Ectodermal cell (in vitro differentiated cells): ENCODE measurements around the gene LRRC8B.

Source experiments
- H3K27ac ChIP-seq: 2 replicates; pipeline ENCODE4 v1.7.0; 2013; ENCODE audit warnings: mild to moderate bottlenecking, low read depth, low read length; ENCODE audit not compliant: insufficient read depth, poor library complexity, severe bottlenecking
- H3K27me3 ChIP-seq: 2 replicates; pipeline ENCODE4 v1.7.0; 2013; ENCODE audit warnings: mild to moderate bottlenecking, low read length; ENCODE audit not compliant: insufficient read depth, control insufficient read depth, poor library complexity, severe bottlenecking
- H3K36me3 ChIP-seq: one replicate; pipeline ENCODE4 v1.7.0; 2013; ENCODE audit warnings: low read length; ENCODE audit not compliant: control insufficient read depth, insufficient read depth
- H3K4me1 ChIP-seq: one replicate; pipeline ENCODE4 v1.7.0; 2013; ENCODE audit warnings: low read length; ENCODE audit not compliant: control insufficient read depth, insufficient read depth
- H3K4me3 ChIP-seq: 2 replicates; pipeline ENCODE4 v1.7.0; 2013; ENCODE audit warnings: low read depth, low read length, control low read depth; ENCODE audit not compliant: insufficient read depth
- H3K9me3 ChIP-seq: 2 replicates; pipeline ENCODE4 v1.7.0; 2013; ENCODE audit warnings: mild to moderate bottlenecking, low read length, moderate library complexity; ENCODE audit not compliant: control insufficient read depth
- WGBS, 2 experiments: methylation state at CpG; one replicate each; pipeline ENCODE4 v1.1.7; 2013; ENCODE audit warnings: missing lambda C conversion rate in 2 of 2; 5-methylcytosine and 5-hydroxymethylcytosine counted together

LRRC8B gene

DNA sequence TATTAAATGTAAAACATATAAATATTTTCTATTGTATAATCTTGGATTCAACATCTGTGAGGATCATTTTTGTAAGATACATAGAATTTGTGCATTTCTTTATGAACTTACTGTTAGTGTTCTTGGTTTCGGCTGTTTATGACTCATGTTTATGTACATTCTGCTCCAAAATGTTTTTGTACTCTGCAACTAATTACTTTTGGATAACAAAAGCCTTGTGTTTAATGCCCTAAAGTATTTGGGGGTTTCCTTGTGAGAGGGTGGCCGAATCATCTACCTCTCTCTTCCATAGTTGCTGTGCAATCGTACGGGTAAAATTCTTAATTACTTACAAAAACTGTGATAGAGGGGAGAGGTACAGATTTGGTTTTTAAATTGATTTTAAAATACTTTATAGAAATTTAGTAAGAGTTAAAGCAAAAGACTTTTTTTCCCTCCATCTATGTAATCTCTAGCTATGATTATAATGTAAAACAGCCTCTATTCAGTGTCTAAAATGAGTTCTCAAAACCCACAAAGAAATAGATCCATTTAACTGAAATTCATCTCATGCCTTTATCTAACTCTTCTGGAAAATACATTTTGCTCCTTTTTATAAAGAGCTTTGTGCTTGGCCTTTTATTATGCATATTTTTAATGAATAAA lies 69.6 kb downstream of the LRRC8B start:
- Histone ChIP-seq H3K36me3 (no peaks in the 10 kb centered on the region), H3K27me3 (no peaks in the 10 kb centered on the region), H3K9me3 (no peaks in the 10 kb centered on the region), H3K4me3 (no peak overlapping the region), H3K4me1 (no peaks in the 10 kb centered on the region), H3K27ac (no peak overlapping the region)
- WGBS, 2 experiments: 88 to 91% methylated on average over 1 to 4 of the region's 4 CpGs

GRCh38 chr1:89596698-89597097 lies 72.1 kb downstream of the LRRC8B start:
- H3K4me3 ChIP-seq: no peak overlapping the region
- H3K4me1 ChIP-seq: no peaks in the 10 kb centered on the region
- no peaks in the 10 kb centered on the region for H3K9me3 ChIP-seq
- no peaks in the 10 kb centered on the region for H3K36me3 ChIP-seq
- WGBS, 2 experiments: 75 to 95% methylated on average over 1 to 2 of the region's 2 CpGs
- no peak overlapping the region for H3K27ac ChIP-seq
- H3K27me3 ChIP-seq: no peaks in the 10 kb centered on the region

GRCh38 chr1:89598450-89599331 lies 74.1 kb downstream of the LRRC8B start:
- Histone ChIP-seq H3K4me1 (no peaks in the 10 kb centered on the region), H3K27me3 (no peaks in the 10 kb centered on the region), H3K36me3 (no peaks in the 10 kb centered on the region), H3K4me3 (no peak overlapping the region), H3K27ac (no peak overlapping the region), H3K9me3 (no peaks in the 10 kb centered on the region)
- 52 to 56% methylated on average over 5 of the region's 5 CpGs for WGBS, 2 experiments

GRCh38 chr1:89599332-89599630 lies 74.7 kb downstream of the LRRC8B start:
- Histone ChIP-seq H3K4me3 (no peak overlapping the region), H3K36me3 (no peaks in the 10 kb centered on the region), H3K27ac (no peak overlapping the region), H3K9me3 (no peaks in the 10 kb centered on the region), H3K4me1 (no peaks in the 10 kb centered on the region), H3K27me3 (no peaks in the 10 kb centered on the region)
- WGBS, 2 experiments: 87 to 89% methylated on average over 2 of the region's 2 CpGs

DNA sequence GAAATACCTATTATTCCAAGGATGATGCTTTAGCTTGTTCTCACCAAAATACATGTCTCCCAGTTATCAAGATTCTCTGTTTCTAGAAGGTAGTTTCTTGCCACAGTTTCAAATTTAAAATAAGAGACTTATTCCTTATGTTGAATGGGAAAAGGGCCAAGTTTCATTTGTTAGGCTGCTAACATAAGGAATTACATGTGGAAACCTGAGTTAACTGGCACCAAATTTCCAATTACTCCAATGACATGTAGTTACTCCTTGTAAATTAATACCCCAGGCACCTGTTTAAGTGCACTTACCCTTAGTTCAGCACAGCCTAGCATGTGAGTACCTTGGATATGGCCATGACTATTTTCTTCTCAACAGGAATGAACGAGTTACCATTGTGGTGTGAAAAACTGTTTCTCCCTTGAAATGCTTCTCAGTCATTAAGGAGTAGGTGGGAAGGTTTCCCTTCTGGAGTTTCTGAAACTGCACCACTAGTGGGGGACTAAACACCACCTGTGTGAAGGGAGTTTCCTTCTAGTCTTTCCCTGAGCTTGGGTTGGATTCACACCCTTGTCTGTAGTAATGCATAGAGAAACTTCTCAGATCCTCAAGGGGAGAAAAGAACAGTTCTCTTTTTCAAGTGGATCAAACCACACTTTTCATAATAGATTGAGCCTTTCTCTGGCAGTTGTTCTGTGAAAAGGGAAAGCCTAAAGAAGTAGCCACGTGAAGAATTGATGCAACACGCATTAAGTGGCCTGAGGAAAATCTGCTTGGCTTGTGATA lies 76.0 kb downstream of the LRRC8B start:
- H3K27me3 ChIP-seq: no peaks in the 10 kb centered on the region
- no peaks in the 10 kb centered on the region for H3K9me3 ChIP-seq
- H3K27ac ChIP-seq: no peak overlapping the region
- H3K36me3 ChIP-seq: no peaks in the 10 kb centered on the region
- WGBS, 2 experiments: 91 to 94% methylated on average over 3 of the region's 3 CpGs
- no peaks in the 10 kb centered on the region for H3K4me1 ChIP-seq
- H3K4me3 ChIP-seq: no peak overlapping the region

DNA sequence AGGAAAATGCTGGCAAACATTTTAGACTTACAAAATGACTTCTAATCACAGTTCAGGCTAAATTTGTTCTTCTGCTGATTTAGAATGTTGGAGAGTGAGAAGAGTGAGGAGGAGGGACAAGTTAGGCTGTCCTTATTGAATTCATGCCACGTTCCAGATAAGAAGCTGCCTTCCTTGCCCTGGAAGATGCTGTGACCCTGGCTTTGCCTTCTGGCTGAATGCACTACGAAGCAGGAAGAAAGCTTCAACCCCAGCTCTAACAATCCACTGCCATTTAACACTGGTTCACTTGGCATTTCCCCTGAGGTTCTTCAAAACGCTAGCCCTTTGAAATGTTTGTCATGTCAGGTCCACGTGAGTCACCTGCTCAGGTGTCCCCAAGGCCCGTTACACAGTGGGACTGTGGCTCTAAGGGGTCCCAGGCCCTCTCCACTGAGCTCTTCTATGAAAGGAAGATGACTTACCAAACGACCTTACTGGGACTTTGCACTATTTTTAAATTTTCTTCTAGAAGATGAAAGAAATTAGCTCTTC lies 78.3 kb downstream of the LRRC8B start:
- no peaks in the 10 kb centered on the region for H3K9me3 ChIP-seq
- WGBS, 2 experiments: 81 to 89% methylated on average over 5 to 6 of the region's 6 CpGs
- no peaks in the 10 kb centered on the region for H3K27me3 ChIP-seq
- no peaks in the 10 kb centered on the region for H3K36me3 ChIP-seq
- H3K4me3 ChIP-seq: no peak overlapping the region
- H3K4me1 ChIP-seq: no peaks in the 10 kb centered on the region
- no peak overlapping the region for H3K27ac ChIP-seq

DNA sequence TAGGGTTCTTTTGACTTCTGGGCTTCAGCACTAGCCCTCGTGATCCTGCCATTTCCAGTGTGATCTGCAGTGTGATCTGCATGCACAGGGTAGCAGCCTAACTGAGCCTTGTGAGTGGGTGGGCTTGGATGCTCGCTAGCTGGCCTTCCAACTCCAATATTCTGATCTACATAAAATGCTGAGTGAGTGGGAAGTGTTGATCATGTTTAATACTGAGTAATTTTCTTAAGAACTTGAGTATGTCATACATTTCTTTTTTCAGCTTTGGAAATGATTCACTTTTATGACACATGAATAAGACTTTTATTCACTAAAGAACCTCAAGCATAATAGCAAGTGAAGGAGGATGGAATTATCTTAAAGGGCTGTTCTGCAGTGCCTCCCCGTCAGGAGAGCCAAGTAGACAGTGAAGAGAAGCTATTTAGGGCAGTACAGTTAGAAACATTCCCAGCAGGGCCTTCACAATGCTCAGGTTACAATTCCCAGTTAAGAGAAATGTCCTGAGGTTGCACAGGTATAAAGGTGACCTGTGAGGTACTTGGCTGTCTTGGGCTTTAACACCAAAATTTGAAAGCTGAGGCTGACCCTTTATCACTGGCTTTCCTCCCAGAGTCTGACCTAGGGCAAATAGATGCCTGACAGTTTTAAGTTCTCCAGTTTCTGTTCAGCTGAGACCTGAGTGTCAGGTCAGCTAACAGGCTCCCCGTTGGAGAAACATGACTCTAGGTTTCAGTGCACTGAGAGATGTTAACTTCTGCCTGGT lies 79.2 kb downstream of the LRRC8B start:
- 74 to 78% methylated on average over 4 of the region's 4 CpGs for WGBS, 2 experiments
- Histone ChIP-seq H3K9me3 (no peaks in the 10 kb centered on the region), H3K27me3 (no peaks in the 10 kb centered on the region), H3K4me3 (no peak overlapping the region), H3K27ac (no peak overlapping the region), H3K4me1 (no peaks in the 10 kb centered on the region), H3K36me3 (no peaks in the 10 kb centered on the region)

DNA sequence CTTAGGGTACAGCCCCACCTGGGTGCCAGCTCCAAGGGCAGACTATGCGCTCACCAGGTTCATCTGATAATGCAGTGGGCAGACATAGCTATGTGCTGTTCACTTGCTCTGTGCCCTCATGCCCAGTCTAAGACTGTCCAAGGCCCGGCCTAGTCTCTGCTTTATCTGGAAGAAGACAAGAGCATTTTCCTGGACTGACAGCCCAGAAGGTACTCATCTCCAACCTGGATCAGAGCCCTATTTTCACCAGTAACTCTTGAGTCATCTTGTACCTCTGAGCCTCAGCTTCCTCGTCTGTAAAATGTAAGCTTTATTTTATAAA lies 79.7 kb downstream of the LRRC8B start:
- 98 to 99% methylated on average over 2 to 3 of the region's 3 CpGs for WGBS, 2 experiments
- H3K27me3 ChIP-seq: no peaks in the 10 kb centered on the region
- no peak overlapping the region for H3K27ac ChIP-seq
- H3K4me3 ChIP-seq: no peak overlapping the region
- H3K36me3 ChIP-seq: no peaks in the 10 kb centered on the region
- H3K4me1 ChIP-seq: no peaks in the 10 kb centered on the region
- H3K9me3 ChIP-seq: no peaks in the 10 kb centered on the region

- Histone ChIP-seq H3K4me1 (no peaks in the 10 kb centered on the region), H3K27ac (no peak overlapping the region), H3K27me3 (no peaks in the 10 kb centered on the region), H3K36me3 (no peaks in the 10 kb centered on the region), H3K4me3 (no peak overlapping the region), H3K9me3 (no peaks in the 10 kb centered on the region)
- WGBS, 2 experiments: 73 to 77% methylated on average over 2 of the region's 2 CpGs
Measured at GRCh38 chr1:89605692-89606091, 81.1 kb downstream of the LRRC8B start.
